Osteocyte (in vitro differentiated cells): ENCODE data around the gene MALRD1. TPM values are rescaled to one million over a fixed set of nuclear protein-coding genes. Genes with fewer than 3 reads are reported as not detected.

Experiments used
- DNase-seq: peaks from one replicate; pipeline ENCODE4 v3.0.0; 2021; ENCODE audit warnings: mixed read lengths; ENCODE audit not compliant: unreplicated experiment; ENCODE audit errors: extremely low spot score
- H3K27ac Mint-ChIP-seq: one replicate; pipeline ENCODE4 v1.8.0; 2021; ENCODE audit warnings: mild to moderate bottlenecking, mixed read lengths; ENCODE audit not compliant: unreplicated experiment
- H3K27me3 Mint-ChIP-seq: one replicate; pipeline ENCODE4 v1.8.0; 2021; ENCODE audit warnings: mixed read lengths; ENCODE audit not compliant: unreplicated experiment
- H3K36me3 Mint-ChIP-seq: one replicate; pipeline ENCODE4 v1.8.0; 2021; ENCODE audit warnings: mixed read lengths; ENCODE audit not compliant: unreplicated experiment
- H3K4me1 Mint-ChIP-seq: one replicate; pipeline ENCODE4 v1.8.0; 2021; ENCODE audit warnings: mixed read lengths; ENCODE audit not compliant: unreplicated experiment
- H3K4me3 Mint-ChIP-seq: one replicate; pipeline ENCODE4 v1.8.0; 2021; ENCODE audit warnings: mild to moderate bottlenecking, moderate library complexity, mixed read lengths; ENCODE audit not compliant: unreplicated experiment
- H3K9me3 Mint-ChIP-seq: one replicate; pipeline ENCODE4 v1.8.0; 2021; ENCODE audit warnings: mixed read lengths; ENCODE audit not compliant: unreplicated experiment
- long read RNA-seq: library from polyadenylated mRNA; unstranded; transcript quantifications from one replicate; pipeline ENCODE4 v2.0.0, GENCODE V29; 2021
- total RNA-seq: library from RNA; stranded (reverse); gene quantifications from 2 replicates; pipeline ENCODE4 v1.2.1, GENCODE V29; 2021
- TF ChIP-seq, protein P1 (sequence below): fragments of 200-600 bp; sonication (generic); IDR thresholded peaks from 2 replicates; pipeline ENCODE4 v1.5.0; 2021; ENCODE audit warnings: antibody characterized with exemption, mild to moderate bottlenecking, moderate library complexity

The MALRD1 gene
- total RNA-seq, result 0.56 TPM in 1 of 2 replicates, not detected in the other
- long read RNA-seq, partial matches to known transcripts, result 0 of 1 reads
- long read RNA-seq, other reads (novel, unspliced or antisense), result 1 of 1 reads

GRCh38 chr10:19048489-19048888 lies at the start of gene MALRD1:
Gene MALRD1 (plus strand): TSS chr10:19048801. CDS start chr10:19048939, 138 bp downstream.
- no peak within 1 kb of the TSS for H3K4me3 Mint-ChIP-seq
- H3K4me1 Mint-ChIP-seq, result no peaks in the 10 kb centered on the region
- no peaks in the 10 kb centered on the region for H3K36me3 Mint-ChIP-seq
- TF ChIP-seq, protein P1, sequence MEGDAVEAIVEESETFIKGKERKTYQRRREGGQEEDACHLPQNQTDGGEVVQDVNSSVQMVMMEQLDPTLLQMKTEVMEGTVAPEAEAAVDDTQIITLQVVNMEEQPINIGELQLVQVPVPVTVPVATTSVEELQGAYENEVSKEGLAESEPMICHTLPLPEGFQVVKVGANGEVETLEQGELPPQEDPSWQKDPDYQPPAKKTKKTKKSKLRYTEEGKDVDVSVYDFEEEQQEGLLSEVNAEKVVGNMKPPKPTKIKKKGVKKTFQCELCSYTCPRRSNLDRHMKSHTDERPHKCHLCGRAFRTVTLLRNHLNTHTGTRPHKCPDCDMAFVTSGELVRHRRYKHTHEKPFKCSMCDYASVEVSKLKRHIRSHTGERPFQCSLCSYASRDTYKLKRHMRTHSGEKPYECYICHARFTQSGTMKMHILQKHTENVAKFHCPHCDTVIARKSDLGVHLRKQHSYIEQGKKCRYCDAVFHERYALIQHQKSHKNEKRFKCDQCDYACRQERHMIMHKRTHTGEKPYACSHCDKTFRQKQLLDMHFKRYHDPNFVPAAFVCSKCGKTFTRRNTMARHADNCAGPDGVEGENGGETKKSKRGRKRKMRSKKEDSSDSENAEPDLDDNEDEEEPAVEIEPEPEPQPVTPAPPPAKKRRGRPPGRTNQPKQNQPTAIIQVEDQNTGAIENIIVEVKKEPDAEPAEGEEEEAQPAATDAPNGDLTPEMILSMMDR, result no peak
- H3K9me3 Mint-ChIP-seq, result peaks cover 26% of the 10 kb centered on the region
- no peak within 1 kb of the TSS for H3K27ac Mint-ChIP-seq
- no peaks in the 10 kb centered on the region for H3K27me3 Mint-ChIP-seq
- no peak for DNase-seq

DNA sequence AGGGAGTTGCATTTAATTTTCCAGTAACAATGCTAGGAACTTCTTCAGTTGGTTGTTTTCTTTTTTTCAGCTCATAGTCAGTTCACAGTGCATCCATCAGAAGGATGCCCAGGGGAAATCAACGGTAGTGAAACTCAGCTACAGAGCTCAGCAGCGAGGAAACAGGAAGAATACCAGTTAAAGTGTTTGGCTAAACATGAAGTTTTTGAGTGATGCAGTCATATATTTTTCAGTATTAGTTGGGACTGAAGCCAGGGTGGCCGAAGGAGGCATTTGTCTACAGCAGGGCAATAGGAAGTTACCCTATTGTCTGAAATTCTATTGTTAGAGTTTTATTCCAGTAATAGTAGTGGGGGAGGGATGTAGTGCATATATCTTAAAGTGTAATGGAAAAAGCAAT lies 45.3 kb upstream of the MALRD1 start:
- peaks cover 36% of the 10 kb centered on the region for H3K9me3 Mint-ChIP-seq
- TF ChIP-seq, protein P1, result no peak
- DNase-seq, result no peak
- no peaks in the 10 kb centered on the region for H3K4me1 Mint-ChIP-seq
- H3K36me3 Mint-ChIP-seq, result no peaks in the 10 kb centered on the region
- no peak overlapping the region for H3K27ac Mint-ChIP-seq
- no peak overlapping the region for H3K4me3 Mint-ChIP-seq
- no peaks in the 10 kb centered on the region for H3K27me3 Mint-ChIP-seq

DNA sequence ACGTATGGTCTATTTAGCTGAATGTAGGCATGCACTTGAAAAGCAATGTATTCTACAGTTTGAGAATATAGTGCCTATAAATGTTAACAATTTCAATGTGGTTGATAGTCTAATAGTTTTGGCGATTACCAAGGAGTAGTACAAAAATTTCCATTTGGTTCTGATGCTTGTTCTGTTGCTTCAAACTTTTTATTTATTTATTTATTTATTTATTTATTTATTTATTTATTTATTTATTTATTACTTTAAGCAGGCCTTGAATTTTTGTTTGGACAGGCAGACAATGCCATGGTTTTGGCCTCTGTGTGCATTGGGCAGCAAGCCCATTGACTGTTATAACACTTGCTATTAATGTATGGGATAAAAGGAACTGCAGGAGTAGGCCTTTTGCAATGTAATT lies 36.5 kb upstream of the MALRD1 start:
- Mint-ChIP-seq H3K27me3 (no peaks in the 10 kb centered on the region), H3K4me1 (no peaks in the 10 kb centered on the region), H3K9me3 (peaks cover 60% of the 10 kb centered on the region), H3K27ac (no peak overlapping the region), H3K36me3 (no peaks in the 10 kb centered on the region), H3K4me3 (no peak overlapping the region)
- TF ChIP-seq, protein P1, result no peak
- no peak for DNase-seq

DNA sequence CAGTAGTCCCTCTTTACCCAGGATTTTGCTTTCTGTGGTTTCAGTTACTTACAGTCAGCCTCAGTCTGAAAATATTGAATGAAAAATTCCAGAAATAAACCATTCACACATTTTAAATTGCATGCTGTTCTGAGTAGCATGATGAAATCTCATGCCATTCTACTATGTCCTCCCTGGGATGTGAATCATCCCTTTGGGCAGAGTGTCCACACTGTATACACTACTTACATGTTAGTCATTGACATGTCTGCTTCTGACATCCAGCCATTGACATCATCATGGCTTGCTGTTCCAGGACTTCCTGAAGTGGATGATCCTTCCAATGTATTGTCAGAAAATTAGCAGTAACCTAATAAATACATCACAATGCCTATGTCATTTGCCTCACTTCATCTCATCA lies 34.6 kb upstream of the MALRD1 start:
- H3K36me3 Mint-ChIP-seq, result no peaks in the 10 kb centered on the region
- TF ChIP-seq, protein P1, result no peak
- H3K27me3 Mint-ChIP-seq, result no peaks in the 10 kb centered on the region
- peaks cover 44% of the 10 kb centered on the region for H3K9me3 Mint-ChIP-seq
- H3K4me1 Mint-ChIP-seq, result no peaks in the 10 kb centered on the region
- H3K4me3 Mint-ChIP-seq, result no peak overlapping the region
- no peak for DNase-seq
- H3K27ac Mint-ChIP-seq, result no peak overlapping the region

DNA sequence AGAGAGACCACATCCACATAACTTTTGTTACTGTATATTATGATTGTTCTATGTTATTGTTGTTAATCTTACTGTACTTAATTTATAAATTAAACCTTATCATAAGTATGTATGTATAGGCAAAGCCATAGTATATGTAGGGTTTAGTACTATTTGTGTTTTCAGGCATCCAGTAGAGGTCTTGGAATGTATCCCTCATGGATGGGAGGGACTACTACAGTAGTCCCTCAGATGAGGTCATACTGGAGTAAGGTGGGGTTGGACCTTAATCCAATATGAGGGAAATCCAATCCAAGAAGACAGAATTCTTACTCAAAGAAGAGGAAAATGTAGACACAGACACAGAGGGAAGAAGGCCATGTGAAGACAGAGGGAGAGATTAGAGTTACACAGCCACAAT lies 34.1 kb upstream of the MALRD1 start:
- H3K36me3 Mint-ChIP-seq, result no peaks in the 10 kb centered on the region
- no peak overlapping the region for H3K27ac Mint-ChIP-seq
- H3K27me3 Mint-ChIP-seq, result no peaks in the 10 kb centered on the region
- H3K9me3 Mint-ChIP-seq, result peaks cover 40% of the 10 kb centered on the region
- TF ChIP-seq, protein P1, result no peak
- no peak for DNase-seq
- H3K4me1 Mint-ChIP-seq, result no peaks in the 10 kb centered on the region
- no peak overlapping the region for H3K4me3 Mint-ChIP-seq
